Endodermal cell (in vitro differentiated cells): Measurements from ENCODE around the gene PYGB. TPM values are rescaled to one million over a fixed set of nuclear protein-coding genes. Genes with fewer than 3 reads are reported as not detected.
"Not testable (repeated sequence)": the region's sequence is repeated elsewhere in the genome, so short reads cannot be mapped to it uniquely, and the experiment has no call there.

Source experiments
- DNase-seq: peaks from one replicate; pipeline ENCODE4 v3.0.0-alpha.2; 2017
- H3K27ac ChIP-seq: 2 replicates; pipeline ENCODE4 v1.5.1; 2013; ENCODE audit warnings: mild to moderate bottlenecking, low read depth, low read length, moderate library complexity
- H3K27me3 ChIP-seq: 2 replicates; pipeline ENCODE4 v1.6.1; 2013; ENCODE audit warnings: mild to moderate bottlenecking, low read length, moderate library complexity; ENCODE audit not compliant: insufficient read depth, control insufficient read depth, poor library complexity, severe bottlenecking
- H3K36me3 ChIP-seq: 2 replicates; pipeline ENCODE4 v1.7.0; 2013; ENCODE audit warnings: mild to moderate bottlenecking, low read length, moderate library complexity; ENCODE audit not compliant: control insufficient read depth, insufficient read depth
- H3K4me1 ChIP-seq: one replicate; pipeline ENCODE4 v1.7.0; 2013; ENCODE audit warnings: low read length; ENCODE audit not compliant: control insufficient read depth, insufficient read depth
- H3K4me3 ChIP-seq: 2 replicates; pipeline ENCODE4 v1.5.1; 2013; ENCODE audit warnings: mild to moderate bottlenecking, low read length, moderate library complexity
- H3K9ac ChIP-seq: 2 replicates; pipeline ENCODE4 v1.6.1; 2013; ENCODE audit warnings: mild to moderate bottlenecking, low read length, moderate library complexity; ENCODE audit not compliant: poor library complexity, severe bottlenecking; ENCODE audit errors: extremely low read depth
- H3K9me3 ChIP-seq: 2 replicates; pipeline ENCODE4 v1.6.1; 2013; ENCODE audit warnings: mild to moderate bottlenecking, low read length, moderate library complexity; ENCODE audit not compliant: control insufficient read depth
- H3K27ac Mint-ChIP-seq: 2 replicates; pipeline ENCODE4 v1.8.0; 2020; ENCODE audit warnings: mixed read lengths
- H3K27me3 Mint-ChIP-seq: 2 replicates; pipeline ENCODE4 v1.8.0; 2021; ENCODE audit warnings: mild to moderate bottlenecking, mixed read lengths; ENCODE audit not compliant: insufficient read depth
- H3K36me3 Mint-ChIP-seq: 2 replicates; pipeline ENCODE4 v1.8.0; 2020; ENCODE audit warnings: low read depth, mixed read lengths
- H3K4me1 Mint-ChIP-seq: 2 replicates; pipeline ENCODE4 v1.8.0; 2020; ENCODE audit warnings: mixed read lengths
- H3K4me3 Mint-ChIP-seq: 2 replicates; pipeline ENCODE4 v1.8.0; 2020; ENCODE audit warnings: mild to moderate bottlenecking, moderate library complexity, mixed read lengths
- H3K9me3 Mint-ChIP-seq: 2 replicates; pipeline ENCODE4 v1.8.0; 2020; ENCODE audit warnings: mild to moderate bottlenecking, mixed read lengths
- CTCF ChIP-seq: fragments of 200-600 bp; sonication (generic); conservative IDR thresholded peaks from 2 replicates; pipeline ENCODE4 v1.5.0; 2021; ENCODE audit warnings: antibody characterized with exemption, mild to moderate bottlenecking
- WGBS, 2 experiments: methylation state at CpG; one replicate each; pipeline versions ENCODE4 v1.1.5 to v1.1.7; 2013; ENCODE audit warnings: missing lambda C conversion rate in 2 of 2, mixed read lengths in 1 of 2; ENCODE audit not compliant: insufficient coverage in 1 of 2, insufficient read length in 1 of 2; 5-methylcytosine and 5-hydroxymethylcytosine counted together
- total RNA-seq, 2 donors: library from RNA; stranded (reverse); fragmentation: NEBNext Ultra II Directional in 1 of 2; extraction: Animal tissue kit (Norgen Biotek cat#: 25700) in 1 of 2; gene quantifications; 2 replicates in 1 of 2; 3 replicates in 1 of 2; pipeline ENCODE4 v1.2.1, GENCODE V29; 2021

The PYGB gene
- total RNA-seq, 2 donors from 2014 or later, result 59.3 to 66.8 TPM

GRCh38 chr20:25310921-25311728 lies 63.2 kb downstream of the PYGB start:
- H3K9me3 Mint-ChIP-seq, result peaks cover 14% of the 10 kb centered on the region
- no peak overlapping the region for H3K4me3 Mint-ChIP-seq
- 90 to 91% methylated on average over 2 to 6 of the region's 6 CpGs for WGBS, 2 experiments
- Histone ChIP-seq H3K9me3 (no peaks in the 10 kb centered on the region), H3K4me1 (no peaks in the 10 kb centered on the region), H3K27me3 (no peaks in the 10 kb centered on the region), H3K27ac (peak overlapping the region; percentile 24), H3K4me3 (no peak overlapping the region), H3K36me3 (no peaks in the 10 kb centered on the region), H3K9ac (no peak overlapping the region)
- DNase-seq, result no peak
- peaks cover 6% of the 10 kb centered on the region for H3K4me1 Mint-ChIP-seq
- H3K36me3 Mint-ChIP-seq, result peaks cover 53% of the 10 kb centered on the region
- no peak for TF ChIP-seq CTCF
- no peaks in the 10 kb centered on the region for H3K27me3 Mint-ChIP-seq
- no peak overlapping the region for H3K27ac Mint-ChIP-seq

GRCh38 chr20:25312716-25313115 lies 64.8 kb downstream of the PYGB start:
- not testable (repeated sequence) for DNase-seq, H3K36me3 ChIP-seq, H3K27ac Mint-ChIP-seq, H3K9ac ChIP-seq, H3K4me1 Mint-ChIP-seq, H3K4me3 ChIP-seq, H3K9me3 ChIP-seq, H3K27me3 Mint-ChIP-seq, H3K4me1 ChIP-seq, H3K27me3 ChIP-seq, H3K27ac ChIP-seq, H3K4me3 Mint-ChIP-seq
- Mint-ChIP-seq H3K36me3 (peaks cover 56% of the 10 kb centered on the region), H3K9me3 (peaks cover 14% of the 10 kb centered on the region)
- 94% methylated on average over 20 of the region's 33 CpGs; no CpG with 5 or more reads in 1 of the 2 experiments for WGBS, 2 experiments

GRCh38 chr20:25313593-25313992 lies 65.7 kb downstream of the PYGB start:
- Histone ChIP-seq H3K4me1 (no peaks in the 10 kb centered on the region), H3K27me3 (no peaks in the 10 kb centered on the region), H3K36me3 (no peaks in the 10 kb centered on the region), H3K9me3 (no peaks in the 10 kb centered on the region), H3K9ac (no peak overlapping the region), H3K4me3 (no peak overlapping the region), H3K27ac (no peak overlapping the region)
- Mint-ChIP-seq H3K4me1 (peaks cover 4% of the 10 kb centered on the region), H3K9me3 (peaks cover 14% of the 10 kb centered on the region), H3K27ac (no peak overlapping the region), H3K27me3 (no peaks in the 10 kb centered on the region), H3K36me3 (peaks cover 54% of the 10 kb centered on the region), H3K4me3 (no peak overlapping the region)
- DNase-seq, result no peak
- 92 to 100% methylated on average over 2 of the region's 2 CpGs for WGBS, 2 experiments
- TF ChIP-seq CTCF, result no peak
